HuH-7 (cell line): ENCODE data around the gene DCLK1.
A peak's percentile ranks its signal among the peaks of the same experiment; 100 is the strongest.

Experiments
- DNase-seq: peaks from one replicate; pipeline ENCODE4 v3.0.0; 2011; ENCODE audit warnings: low spot score

Gene DCLK1

DNA sequence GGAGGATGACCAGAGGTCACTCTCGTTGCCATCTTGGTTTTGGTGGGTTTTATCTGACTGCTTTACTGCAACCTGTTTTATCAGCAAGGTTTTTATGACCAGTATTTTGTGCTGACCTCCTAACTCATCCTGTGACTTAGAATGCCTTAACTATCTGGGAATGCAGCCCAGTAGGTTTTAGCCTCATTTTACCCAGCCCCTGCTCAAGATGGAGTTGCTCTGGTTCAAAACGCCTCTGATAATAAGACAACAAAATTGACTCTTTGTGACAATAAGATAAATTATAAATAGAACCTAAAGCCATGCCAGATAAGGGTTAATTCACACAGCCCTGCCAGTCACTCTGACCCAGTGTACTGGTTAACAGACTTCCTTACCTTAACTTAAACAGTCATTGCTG lies 387.0 kb downstream of the DCLK1 start:
- no peak for DNase-seq

DNA sequence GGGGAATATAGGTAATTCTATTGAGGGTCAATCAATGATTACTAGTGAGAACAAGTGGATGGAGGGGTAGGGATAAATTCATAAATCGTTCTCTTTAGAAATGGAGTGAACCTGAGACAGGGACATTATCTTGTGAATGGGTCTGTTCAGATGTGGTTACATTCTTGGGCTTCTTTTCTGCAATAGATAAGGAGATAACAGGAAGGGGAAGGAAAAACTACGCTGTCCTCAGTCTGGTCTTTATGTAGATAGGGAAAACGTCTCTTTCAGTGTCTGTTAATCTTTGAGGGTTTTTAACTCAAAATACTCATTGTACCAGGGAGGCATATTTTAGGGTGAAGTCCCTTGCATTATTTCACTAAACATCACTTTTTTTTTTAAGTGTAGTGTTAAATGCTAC lies 388.0 kb downstream of the DCLK1 start:
- no peak for DNase-seq

DNA sequence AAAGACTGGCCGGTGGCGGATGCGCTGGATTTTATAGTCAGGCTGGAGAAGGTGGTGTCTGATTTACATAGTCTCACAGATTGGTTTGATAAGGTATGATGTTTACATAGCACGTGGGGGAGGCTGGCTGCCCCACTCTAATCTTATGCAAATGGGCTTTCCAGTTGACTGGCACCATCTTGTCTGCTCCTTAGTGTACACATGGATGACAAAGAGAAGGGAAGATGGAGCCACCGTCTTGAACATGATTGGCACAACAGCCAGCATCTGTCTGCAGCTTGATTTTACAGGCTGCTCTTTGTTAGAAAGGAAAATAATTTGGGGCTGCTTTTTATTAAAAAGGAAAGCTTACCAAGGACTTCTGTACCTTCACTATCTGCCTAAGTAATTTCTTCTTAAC lies 389.5 kb downstream of the DCLK1 start:
- DNase-seq = no peak

DNA sequence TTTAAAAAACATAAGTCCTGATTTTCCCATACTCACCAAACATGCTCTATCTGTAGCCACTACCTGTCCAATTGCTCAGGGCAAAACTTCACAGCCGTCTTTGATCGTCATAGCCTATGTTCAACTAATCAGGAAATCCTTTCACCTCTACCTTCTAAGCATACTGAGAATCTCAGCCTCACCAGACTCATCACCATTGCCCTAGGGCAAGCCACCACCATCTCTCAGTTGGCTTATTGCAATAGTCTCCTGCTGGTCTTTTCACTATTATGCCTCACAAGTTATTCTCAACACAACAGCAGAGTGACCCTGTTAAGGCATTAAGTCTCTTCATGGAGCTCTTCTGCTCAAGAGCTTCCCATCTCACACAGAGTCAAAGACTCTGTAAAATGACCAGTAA lies 394.3 kb downstream of the DCLK1 start:
- no peak for DNase-seq

DNA sequence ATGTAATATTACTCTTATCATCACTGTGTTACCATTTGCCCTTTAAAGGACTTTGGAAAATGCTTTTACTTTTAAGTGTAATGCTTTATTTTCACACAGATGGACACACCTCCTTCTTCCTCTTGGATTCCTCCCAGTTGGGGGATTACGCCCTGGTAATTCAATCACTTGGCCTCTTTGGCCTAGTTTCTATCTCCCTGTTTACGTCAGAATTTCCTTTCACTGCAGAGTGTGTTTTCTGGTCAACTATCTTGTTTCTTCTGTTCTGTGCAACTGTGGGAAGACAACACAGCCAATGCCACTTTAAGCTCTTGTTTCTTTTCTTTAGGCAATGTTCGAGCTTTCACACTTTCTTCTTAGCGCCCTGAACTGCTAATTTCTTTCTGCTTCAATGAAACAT lies 397.4 kb downstream of the DCLK1 start:
- no peak for DNase-seq

DNA sequence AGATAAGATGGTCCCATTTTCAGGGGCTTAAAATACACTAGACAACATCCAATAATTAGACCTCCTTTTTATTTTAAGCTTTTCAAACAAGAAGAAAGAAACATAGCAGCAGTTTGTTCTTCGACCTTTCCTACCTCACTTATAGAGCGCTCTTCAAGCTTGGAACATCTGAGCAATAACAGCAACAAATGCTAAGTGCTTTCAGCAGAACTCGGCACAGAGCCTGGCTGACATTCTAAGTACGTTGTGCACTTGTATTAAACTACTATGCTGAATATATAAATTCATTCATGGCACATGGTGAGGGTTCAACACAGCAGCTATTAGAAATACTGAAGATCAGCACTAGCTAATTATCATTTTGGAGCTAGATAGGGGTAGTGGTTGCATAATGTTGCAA lies 398.6 kb downstream of the DCLK1 start:
- no peak for DNase-seq

DNA sequence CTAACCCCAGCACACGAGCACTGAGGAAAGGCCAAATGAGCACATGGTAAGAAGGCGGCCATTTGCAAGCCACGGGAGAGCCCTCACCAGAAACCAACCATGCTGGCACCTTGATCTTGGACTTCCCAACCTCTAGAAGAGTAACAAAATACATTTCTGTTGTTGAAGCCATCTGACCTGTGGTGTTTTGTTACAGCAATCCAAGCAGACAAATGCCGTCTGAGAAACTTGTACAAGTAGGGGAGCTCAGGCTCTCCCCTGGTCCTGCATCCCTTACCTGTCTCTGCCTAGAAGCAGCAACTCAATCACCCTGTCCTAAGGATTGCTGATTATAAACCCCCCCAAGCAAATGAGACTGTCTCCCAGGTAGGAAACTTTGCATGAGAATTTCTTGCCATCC lies 399.7 kb downstream of the DCLK1 start:
- DNase-seq = no peak

DNA sequence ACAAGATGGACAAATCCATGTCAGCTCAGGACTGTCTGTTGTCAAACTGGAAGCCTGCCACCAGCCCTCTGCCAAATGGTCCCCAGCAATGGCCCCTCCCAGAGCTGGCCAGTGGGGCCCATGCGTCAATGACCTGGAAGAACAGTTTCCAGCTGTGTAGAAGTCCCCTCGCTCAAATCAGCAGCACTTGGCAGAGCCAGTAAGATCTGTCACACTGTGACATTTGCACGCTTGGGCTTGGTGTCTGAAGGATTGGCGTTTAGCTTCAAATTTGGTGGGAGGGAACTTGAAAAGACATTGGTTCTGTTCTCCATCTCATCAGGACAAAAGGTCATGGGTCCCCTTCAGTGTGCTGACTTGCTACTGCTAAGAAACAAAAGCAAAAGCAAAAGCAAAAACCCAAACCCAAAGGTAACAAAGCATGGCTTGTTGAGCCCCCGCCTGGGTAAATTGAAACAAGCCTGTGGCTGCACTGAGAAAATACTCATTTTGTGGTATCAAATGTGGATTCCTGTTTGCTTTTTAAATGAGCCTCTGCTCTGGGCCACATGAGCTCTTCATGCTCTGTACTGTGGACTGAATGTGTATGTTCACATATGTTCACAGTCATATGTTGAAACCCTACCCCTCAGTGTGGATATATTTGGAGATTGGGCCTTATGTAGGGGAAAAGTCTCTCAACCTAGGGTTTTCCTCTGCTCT lies 401.1 kb downstream of the DCLK1 start:
- no peak for DNase-seq

DNA sequence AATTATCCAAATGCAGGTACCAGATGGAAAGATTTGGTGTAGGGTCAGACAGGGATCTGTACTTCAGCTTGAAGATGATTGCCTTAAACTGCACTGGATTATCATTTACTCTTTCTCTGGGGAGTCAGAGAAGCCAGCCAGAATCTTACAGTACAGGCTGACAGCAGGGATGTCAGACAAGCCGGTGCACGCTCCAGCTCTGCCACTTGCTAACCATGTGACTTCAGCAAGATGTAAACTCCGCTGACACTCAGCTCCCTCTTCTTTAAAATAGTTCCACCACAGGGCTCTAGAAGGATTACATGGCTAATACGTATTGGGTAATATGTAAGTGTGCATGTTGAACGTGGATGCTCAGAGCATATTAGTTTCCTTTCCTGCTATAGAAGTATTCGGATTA lies 403.3 kb downstream of the DCLK1 start:
- DNase-seq = no peak

DNA sequence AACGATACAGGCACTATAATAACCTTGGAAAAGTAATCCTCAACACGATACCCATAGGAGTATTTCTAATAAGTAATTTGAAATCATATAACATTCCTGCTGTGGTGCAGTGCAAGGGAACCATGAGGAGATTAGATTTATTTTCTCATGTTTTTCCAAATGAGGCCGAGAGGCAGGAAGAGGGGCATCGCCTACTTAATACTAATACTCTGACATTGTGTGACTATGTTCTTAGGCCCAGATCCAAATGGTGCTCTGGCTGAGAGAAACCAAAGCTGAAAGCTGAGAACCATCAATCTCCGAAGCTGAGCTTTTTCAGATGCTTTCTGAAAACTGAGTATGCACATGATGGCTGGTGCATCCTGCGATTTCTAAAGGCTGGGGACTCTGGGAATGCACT lies 406.7 kb downstream of the DCLK1 start:
- DNase-seq = no peak

DNA sequence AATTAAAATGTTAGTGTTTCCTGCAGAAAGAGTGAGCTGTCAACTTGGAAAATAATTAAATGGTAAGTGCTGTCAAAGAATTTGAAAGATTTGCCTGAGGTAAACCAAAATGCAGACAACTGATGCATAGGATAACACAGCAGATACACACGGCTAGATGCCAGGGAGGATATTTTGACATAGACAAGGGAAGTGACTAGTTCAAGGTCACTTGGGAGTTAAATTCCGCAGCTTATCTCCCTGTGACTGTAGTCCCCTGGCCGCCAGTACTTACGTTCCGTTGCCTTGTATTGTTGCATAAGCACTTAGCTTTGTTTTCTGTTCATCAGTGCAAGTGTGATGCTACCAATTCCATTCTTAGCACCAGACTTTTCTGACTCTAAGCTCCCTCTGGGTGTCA lies 407.4 kb downstream of the DCLK1 start:
- no peak for DNase-seq

DNA sequence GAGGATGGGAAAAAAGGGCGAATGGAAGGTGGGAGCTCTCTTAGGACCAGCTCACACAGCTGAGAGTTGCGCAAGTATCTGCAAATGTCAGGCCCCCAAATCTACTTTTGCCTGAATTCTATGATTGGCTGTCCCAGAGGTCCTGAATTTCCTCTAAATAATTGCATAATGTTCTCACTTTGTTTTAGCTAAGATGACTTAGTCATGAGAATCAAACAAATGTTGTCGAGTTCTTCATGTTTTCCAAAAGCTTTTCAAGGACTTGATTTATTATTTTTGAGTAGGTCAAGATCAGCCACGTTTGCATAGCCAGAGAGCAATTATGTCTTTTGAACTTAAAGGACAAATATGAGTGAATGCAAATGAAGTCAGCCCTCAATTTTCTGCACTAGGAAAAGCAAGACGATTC lies 408.1 kb downstream of the DCLK1 start:
- DNase-seq = no peak

DNA sequence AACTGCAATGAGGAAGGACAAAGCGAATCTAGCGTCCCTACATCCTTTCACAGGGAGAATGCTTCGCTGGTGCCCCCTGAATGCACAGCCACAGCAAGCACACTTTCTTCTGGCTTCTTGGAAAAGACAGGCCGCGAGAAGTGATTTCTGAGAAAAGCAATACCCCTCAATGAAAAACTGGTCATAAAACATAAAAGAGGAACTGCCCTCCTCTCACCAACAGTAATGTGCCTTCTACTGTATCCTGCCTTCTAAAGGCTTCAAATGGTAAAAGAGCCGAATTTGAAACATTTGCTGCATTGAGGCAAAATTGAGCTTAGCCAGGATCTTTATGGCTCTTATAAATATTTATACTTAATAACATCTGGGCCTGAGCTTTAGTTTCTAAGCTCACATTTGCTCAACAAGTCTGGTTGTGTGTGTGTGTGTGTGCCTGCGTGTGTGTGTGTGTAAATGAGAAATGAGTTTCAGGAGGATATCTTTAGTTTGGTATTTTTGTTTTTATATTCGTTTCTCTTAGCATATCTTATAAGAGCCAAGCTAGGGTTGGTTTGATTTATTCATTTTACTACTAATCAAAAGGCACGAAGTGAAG lies 408.6 kb downstream of the DCLK1 start:
- no peak for DNase-seq

DNA sequence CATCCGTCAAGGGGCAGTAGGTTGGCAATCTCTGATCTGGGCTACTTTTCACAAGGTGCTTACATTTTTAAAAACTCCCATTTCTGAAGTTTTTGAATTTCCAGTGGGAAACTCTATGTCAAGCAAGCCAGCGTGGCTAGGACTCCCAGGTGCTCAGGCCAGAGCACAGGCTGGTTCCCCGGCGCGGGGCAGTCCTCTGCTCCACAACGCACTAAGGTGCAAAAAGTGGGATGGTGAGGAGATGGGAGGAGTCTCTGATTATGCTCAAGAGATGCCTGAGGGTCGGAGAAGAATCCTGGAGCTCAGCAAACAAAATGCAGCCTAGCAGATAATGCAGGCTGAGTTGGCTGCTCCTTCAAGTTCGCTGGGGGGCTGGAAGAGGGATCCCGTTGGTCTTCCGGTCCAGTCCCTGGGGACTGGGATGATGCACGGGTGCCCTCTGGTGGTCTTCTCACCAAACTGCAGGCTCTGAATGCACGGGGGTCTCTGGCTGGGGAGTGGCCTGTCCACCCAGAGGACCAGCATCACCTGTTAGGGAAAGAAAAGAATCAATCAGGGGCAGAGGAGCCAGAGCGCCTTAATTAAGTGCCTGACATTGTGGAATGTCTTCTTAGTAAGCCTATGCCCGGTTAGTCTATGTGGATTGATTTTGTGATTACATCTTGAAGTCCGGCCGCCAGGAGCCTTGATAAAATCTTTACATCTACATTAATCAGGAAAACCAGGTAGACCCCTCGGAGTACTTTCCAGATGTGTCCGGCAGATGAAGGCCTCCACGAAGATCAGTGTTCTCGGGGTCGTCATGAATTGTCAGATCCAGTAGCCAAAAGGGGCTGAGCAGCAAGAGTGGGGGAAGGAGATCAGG lies 410.3 kb downstream of the DCLK1 start:
- peak; percentile 59 for DNase-seq

DNA sequence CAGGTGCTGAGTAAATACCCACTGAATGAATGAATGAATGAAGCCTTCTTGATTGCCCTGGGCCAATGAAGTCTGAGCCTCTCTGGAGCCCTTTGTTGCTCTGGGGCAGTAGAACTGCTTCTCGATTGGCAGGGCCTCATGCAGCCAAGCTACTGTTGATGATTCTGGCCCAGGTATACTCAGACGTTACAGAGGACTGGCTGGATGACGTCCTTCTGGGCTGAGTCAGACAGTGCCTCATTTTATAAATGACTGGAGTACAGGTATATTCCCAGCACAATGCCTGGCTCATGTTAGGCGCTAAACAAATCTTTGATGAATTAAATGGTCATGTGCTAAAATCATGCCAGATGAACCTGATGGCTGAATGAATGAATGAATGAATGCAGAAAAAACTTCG lies 410.9 kb downstream of the DCLK1 start:
- DNase-seq = no peak
